Measurements from ENCODE around the gene MRPS33. TPM values are rescaled to one million over a fixed set of nuclear protein-coding genes. Genes with fewer than 3 reads are reported as not detected.

MRPS33 gene
- total RNA-seq, 1 donor from 2014 or later: 27.9 TPM

DNA sequence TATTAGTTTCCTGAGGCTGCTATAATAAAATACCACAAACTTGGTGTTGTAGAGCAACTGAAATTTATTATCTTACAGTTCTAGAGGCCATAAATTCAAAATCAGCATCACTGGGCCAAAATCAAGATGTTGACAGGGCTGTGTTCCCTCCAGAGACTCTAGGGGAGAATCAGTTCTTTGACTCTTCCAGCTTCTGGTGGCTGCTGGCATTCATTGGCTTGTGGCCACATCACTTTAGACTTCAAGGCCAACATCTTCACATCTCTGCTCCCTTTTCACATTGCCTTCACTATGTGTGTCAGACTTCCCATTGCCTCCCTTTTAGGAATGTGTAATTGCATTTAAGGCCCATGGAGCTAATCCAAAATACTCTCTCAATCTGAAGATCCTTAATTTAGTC, 1.6 kb upstream of the MRPS33 start:
- Mint-ChIP-seq H3K4me3 (ENCODE audit: unreplicated experiment) (no peak overlapping the region), H3K36me3 (ENCODE audit: low read depth) (no peaks in the 10 kb centered on the region), H3K9me3 (ENCODE audit: low read depth) (peaks cover 4% of the 10 kb centered on the region), H3K27ac (ENCODE audit: unreplicated experiment) (no peak overlapping the region), H3K27me3 (ENCODE audit: low read depth) (peaks cover 21% of the 10 kb centered on the region), H3K4me1 (ENCODE audit: low read depth) (peaks cover 20% of the 10 kb centered on the region)
- no peak for DNase-seq (ENCODE audit: low spot score)
- TF ChIP-seq, protein P1, sequence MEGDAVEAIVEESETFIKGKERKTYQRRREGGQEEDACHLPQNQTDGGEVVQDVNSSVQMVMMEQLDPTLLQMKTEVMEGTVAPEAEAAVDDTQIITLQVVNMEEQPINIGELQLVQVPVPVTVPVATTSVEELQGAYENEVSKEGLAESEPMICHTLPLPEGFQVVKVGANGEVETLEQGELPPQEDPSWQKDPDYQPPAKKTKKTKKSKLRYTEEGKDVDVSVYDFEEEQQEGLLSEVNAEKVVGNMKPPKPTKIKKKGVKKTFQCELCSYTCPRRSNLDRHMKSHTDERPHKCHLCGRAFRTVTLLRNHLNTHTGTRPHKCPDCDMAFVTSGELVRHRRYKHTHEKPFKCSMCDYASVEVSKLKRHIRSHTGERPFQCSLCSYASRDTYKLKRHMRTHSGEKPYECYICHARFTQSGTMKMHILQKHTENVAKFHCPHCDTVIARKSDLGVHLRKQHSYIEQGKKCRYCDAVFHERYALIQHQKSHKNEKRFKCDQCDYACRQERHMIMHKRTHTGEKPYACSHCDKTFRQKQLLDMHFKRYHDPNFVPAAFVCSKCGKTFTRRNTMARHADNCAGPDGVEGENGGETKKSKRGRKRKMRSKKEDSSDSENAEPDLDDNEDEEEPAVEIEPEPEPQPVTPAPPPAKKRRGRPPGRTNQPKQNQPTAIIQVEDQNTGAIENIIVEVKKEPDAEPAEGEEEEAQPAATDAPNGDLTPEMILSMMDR (IDR thresholded peaks at IDR 0.05): no peak

GRCh38 chr7:141014125-141014523, 628 bp downstream of the MRPS33 start:
- Mint-ChIP-seq H3K27ac (ENCODE audit: unreplicated experiment) (peak overlapping the region; percentile 99), H3K9me3 (ENCODE audit: low read depth) (peaks cover 4% of the 10 kb centered on the region)
- no peak for DNase-seq (ENCODE audit: low spot score)

GRCh38 chr7:141013345-141013715, 1.4 kb downstream of the MRPS33 start:
- peak overlapping the region; percentile 95 for H3K4me3 Mint-ChIP-seq (ENCODE audit: unreplicated experiment)

More at GRCh38 chr7:141014125-141014523, 628 bp downstream of the MRPS33 start:
- H3K27me3 Mint-ChIP-seq (ENCODE audit: low read depth): peaks cover 11% of the 10 kb centered on the region
- peaks cover 5% of the 10 kb centered on the region for H3K36me3 Mint-ChIP-seq (ENCODE audit: low read depth)
- peak overlapping the region; percentile 95 for H3K4me3 Mint-ChIP-seq (ENCODE audit: unreplicated experiment)
- H3K4me1 Mint-ChIP-seq (ENCODE audit: low read depth): peaks cover 20% of the 10 kb centered on the region
- TF ChIP-seq, protein P1 (IDR thresholded peaks at IDR 0.05): no peak

DNA sequence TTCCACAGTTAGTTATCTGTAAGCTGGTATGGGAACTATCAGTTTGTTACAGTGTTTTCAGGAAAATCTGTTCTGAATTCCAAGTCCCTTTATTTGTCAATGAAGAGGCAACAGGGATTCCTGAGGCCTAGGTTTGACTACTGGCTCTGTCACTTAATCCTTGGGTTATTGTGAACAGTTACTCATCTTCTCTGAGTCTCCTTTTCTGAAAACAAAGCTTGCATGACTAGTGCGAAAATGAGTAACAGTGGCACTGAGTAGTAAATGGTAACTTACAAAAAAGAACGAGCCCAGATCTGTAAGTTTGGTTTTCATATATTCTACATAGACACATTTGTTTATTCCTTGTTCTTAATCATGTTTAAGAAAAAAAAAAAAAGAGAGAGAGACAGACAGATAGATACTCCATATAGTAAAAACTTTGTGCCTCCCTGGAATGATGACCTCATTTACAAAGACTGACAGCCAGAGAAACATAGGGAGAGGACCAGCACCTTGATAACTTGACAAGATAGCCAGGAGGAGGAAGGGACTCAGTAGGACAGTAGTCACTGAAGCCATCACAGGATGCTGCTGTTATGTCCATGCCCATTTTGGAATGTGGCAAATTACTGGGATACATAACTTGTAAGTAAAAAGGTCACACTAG, 1.9 kb downstream of the MRPS33 start:
- DNase-seq (ENCODE audit: low spot score): no peak

More at GRCh38 chr7:141013345-141013715, 1.4 kb downstream of the MRPS33 start:
- no peak for DNase-seq (ENCODE audit: low spot score)
- Mint-ChIP-seq H3K9me3 (ENCODE audit: low read depth) (peaks cover 4% of the 10 kb centered on the region), H3K4me1 (ENCODE audit: low read depth) (peaks cover 20% of the 10 kb centered on the region), H3K27ac (ENCODE audit: unreplicated experiment) (no peak overlapping the region), H3K36me3 (ENCODE audit: low read depth) (peaks cover 5% of the 10 kb centered on the region), H3K27me3 (ENCODE audit: low read depth) (peaks cover 8% of the 10 kb centered on the region)
- TF ChIP-seq, protein P1 (IDR thresholded peaks at IDR 0.05): no peak

DNA sequence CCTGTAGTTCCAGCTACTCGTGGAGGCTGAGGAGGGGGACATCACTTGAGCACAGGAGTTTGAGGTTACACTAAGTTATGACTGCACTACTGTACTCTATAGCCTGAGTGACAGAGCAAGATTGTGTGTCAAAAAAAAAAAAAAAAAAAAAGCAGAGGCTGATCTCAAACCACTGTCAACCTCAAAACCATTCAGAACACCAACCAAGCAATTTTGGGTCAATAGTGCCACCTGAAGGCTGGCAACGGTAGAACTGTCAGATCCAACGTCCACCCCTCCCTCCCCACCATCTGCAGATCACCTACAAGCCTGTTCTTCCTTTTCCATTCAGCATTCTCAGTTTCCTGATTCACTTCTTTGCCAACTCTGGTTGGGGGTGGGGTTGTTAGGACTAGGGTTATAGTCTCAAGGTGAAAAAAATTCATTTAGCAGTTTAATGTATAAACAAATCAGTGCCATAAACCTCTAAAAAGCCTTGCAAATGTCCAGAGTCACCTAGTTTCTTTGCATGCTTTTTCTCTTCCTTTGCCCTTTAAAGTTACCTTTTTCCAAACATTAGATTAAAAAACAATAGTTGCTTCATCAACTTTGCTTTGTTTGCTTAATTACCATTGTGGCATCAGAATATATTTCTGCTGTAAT, 2.6 kb downstream of the MRPS33 start:
- H3K4me1 Mint-ChIP-seq (ENCODE audit: low read depth): peaks cover 20% of the 10 kb centered on the region
- TF ChIP-seq, protein P1 (IDR thresholded peaks at IDR 0.05): peak; percentile 82
- no peak overlapping the region for H3K27ac Mint-ChIP-seq (ENCODE audit: unreplicated experiment)
- peaks cover 10% of the 10 kb centered on the region for H3K36me3 Mint-ChIP-seq (ENCODE audit: low read depth)
- no peak for DNase-seq (ENCODE audit: low spot score)
- H3K4me3 Mint-ChIP-seq (ENCODE audit: unreplicated experiment): no peak overlapping the region
- peaks cover 4% of the 10 kb centered on the region for H3K9me3 Mint-ChIP-seq (ENCODE audit: low read depth)
- H3K27me3 Mint-ChIP-seq (ENCODE audit: low read depth): peaks cover 3% of the 10 kb centered on the region

More for the DNA sequence above, 1.9 kb downstream of the MRPS33 start:
- Mint-ChIP-seq H3K27me3 (ENCODE audit: low read depth) (peaks cover 7% of the 10 kb centered on the region), H3K27ac (ENCODE audit: unreplicated experiment) (peak overlapping the region; percentile 18), H3K9me3 (ENCODE audit: low read depth) (peaks cover 4% of the 10 kb centered on the region), H3K36me3 (ENCODE audit: low read depth) (peaks cover 7% of the 10 kb centered on the region), H3K4me3 (ENCODE audit: unreplicated experiment) (no peak overlapping the region), H3K4me1 (ENCODE audit: low read depth) (peaks cover 20% of the 10 kb centered on the region)
- TF ChIP-seq, protein P1 (IDR thresholded peaks at IDR 0.05): no peak

Measured in chondrocyte (in vitro differentiated cells).